H9 (cell line): ENCODE results near the gene ETFA. TPM values are rescaled to one million over a fixed set of nuclear protein-coding genes. Genes with fewer than 3 reads are reported as not detected.

Experiments used
- DNase-seq: peaks from one replicate; pipeline ENCODE4 v3.0.0-alpha.2; 2017
- H2AFZ ChIP-seq: one replicate; pipeline ENCODE4 v1.6.1; 2013; ENCODE audit warnings: mild to moderate bottlenecking, low read length, control low read depth, moderate library complexity
- H2AK5ac ChIP-seq: 2 replicates; pipeline ENCODE4 v1.6.1; 2013; ENCODE audit warnings: low read length, control low read depth, mixed read lengths; ENCODE audit not compliant: insufficient read length
- H2BK120ac ChIP-seq: one replicate; pipeline ENCODE4 v1.6.1; 2013; ENCODE audit warnings: low read depth, mild to moderate bottlenecking, low read length, control low read depth, inconsistent platforms; ENCODE audit not compliant: poor library complexity, severe bottlenecking
- H2BK12ac ChIP-seq: 2 replicates; pipeline ENCODE4 v1.6.1; 2013; ENCODE audit warnings: low read length, control low read depth, mixed read lengths, low read depth; ENCODE audit not compliant: insufficient read length
- H2BK15ac ChIP-seq: 2 replicates; pipeline ENCODE4 v1.6.1; 2013; ENCODE audit warnings: low read depth, low read length, control low read depth
- H2BK20ac ChIP-seq: one replicate; pipeline ENCODE4 v1.6.1; 2013; ENCODE audit warnings: low read depth, mild to moderate bottlenecking, low read length, control low read depth, inconsistent platforms; ENCODE audit not compliant: poor library complexity, severe bottlenecking
- H2BK5ac ChIP-seq: 2 replicates; pipeline ENCODE4 v1.6.1; 2013; ENCODE audit warnings: low read length, control low read depth, mixed read lengths; ENCODE audit not compliant: insufficient read length
- H3K14ac ChIP-seq: 2 replicates; pipeline ENCODE4 v1.6.1; 2013; ENCODE audit warnings: low read length, control low read depth; ENCODE audit not compliant: insufficient read depth
- H3K18ac ChIP-seq: 2 replicates; pipeline ENCODE4 v1.6.1; 2013; ENCODE audit warnings: low read depth, mild to moderate bottlenecking, mixed read lengths, low read length, control low read depth; ENCODE audit not compliant: insufficient read length
- H3K23ac ChIP-seq: 2 replicates; pipeline ENCODE4 v1.6.1; 2013; ENCODE audit warnings: low read length, control low read depth, mixed read lengths, low read depth; ENCODE audit not compliant: insufficient read length
- H3K23me2 ChIP-seq: 2 replicates; pipeline ENCODE4 v1.6.1; 2013; ENCODE audit warnings: low read depth, mild to moderate bottlenecking, mixed read lengths, low read length, control low read depth; ENCODE audit not compliant: insufficient read length, poor library complexity, severe bottlenecking
- H3K27ac ChIP-seq: 2 replicates; pipeline ENCODE4 v1.5.1; 2013; ENCODE audit warnings: low read length, control low read depth, mixed read lengths, low read depth; ENCODE audit not compliant: insufficient read length
- H3K27me3 ChIP-seq: 2 replicates; pipeline ENCODE4 v1.6.1; 2013; ENCODE audit warnings: low read length, control low read depth, inconsistent platforms; ENCODE audit not compliant: insufficient read depth
- H3K4ac ChIP-seq: 2 replicates; pipeline ENCODE4 v1.6.1; 2013; ENCODE audit warnings: low read depth, mild to moderate bottlenecking, control low read depth, inconsistent platforms, low read length, moderate library complexity
- H3K4me1 ChIP-seq: 2 replicates; pipeline ENCODE4 v1.6.1; 2013; ENCODE audit warnings: low read length, control low read depth, inconsistent platforms; ENCODE audit not compliant: insufficient read depth
- H3K4me2 ChIP-seq: 2 replicates; pipeline ENCODE4 v1.6.1; 2013; ENCODE audit warnings: low read length, control low read depth, mixed read lengths; ENCODE audit not compliant: insufficient read length, insufficient read depth
- H3K56ac ChIP-seq: 2 replicates; pipeline ENCODE4 v1.6.1; 2013; ENCODE audit warnings: low read depth, mild to moderate bottlenecking, mixed read lengths, low read length, control low read depth; ENCODE audit not compliant: insufficient read length
- H3K79me1 ChIP-seq: 2 replicates; pipeline ENCODE4 v1.6.1; 2013; ENCODE audit warnings: low read depth, mild to moderate bottlenecking, moderate library complexity, low read length, control low read depth, inconsistent platforms; ENCODE audit not compliant: insufficient read depth, poor library complexity, severe bottlenecking
- H3K79me2 ChIP-seq: 2 replicates; pipeline ENCODE4 v1.6.1; 2013; ENCODE audit warnings: low read length, control low read depth, inconsistent platforms; ENCODE audit not compliant: insufficient read depth
- H3K9ac ChIP-seq: 2 replicates; pipeline ENCODE4 v1.6.1; 2013; ENCODE audit warnings: low read length, control low read depth, mixed read lengths; ENCODE audit not compliant: insufficient read length; ENCODE audit errors: extremely low read depth
- H3K9me3 ChIP-seq: one replicate; pipeline ENCODE4 v1.6.1; 2013; ENCODE audit warnings: low read depth, low read length, inconsistent platforms; ENCODE audit not compliant: control insufficient read depth
- H3T11ph ChIP-seq: one replicate; pipeline ENCODE4 v1.6.1; 2013; ENCODE audit warnings: mild to moderate bottlenecking, low read length, control low read depth, inconsistent platforms
- H4K20me1 ChIP-seq: one replicate; pipeline ENCODE4 v1.6.1; 2013; ENCODE audit not compliant: control insufficient read depth, insufficient read length, insufficient read depth
- H4K5ac ChIP-seq: 2 replicates; pipeline ENCODE4 v1.6.1; 2013; ENCODE audit warnings: low read depth, mild to moderate bottlenecking, mixed read lengths, low read length, control low read depth; ENCODE audit not compliant: insufficient read length
- H4K8ac ChIP-seq: replicated peaks from 2 replicates; pipeline ENCODE4 v1.6.1; 2013; ENCODE audit warnings: low read length, control low read depth, mixed read lengths, low read depth; ENCODE audit not compliant: insufficient read length
- H4K91ac ChIP-seq: 2 replicates; pipeline ENCODE4 v1.6.1; 2013; ENCODE audit warnings: low read depth, mild to moderate bottlenecking, moderate library complexity, mixed read lengths, low read length, control low read depth; ENCODE audit not compliant: insufficient read length
- H3K27ac Mint-ChIP-seq, 3 experiments: 2 replicates in 2 of 3; 3 replicates in 1 of 3; pipeline ENCODE4 v1.8.0; 2020 to 2021; ENCODE audit warnings: mixed read lengths in 3 of 3, mild to moderate bottlenecking in 1 of 3, moderate library complexity in 1 of 3
- H3K27me3 Mint-ChIP-seq: 2 replicates; pipeline ENCODE4 v1.8.0; 2021; ENCODE audit warnings: low read depth, mild to moderate bottlenecking, moderate library complexity, mixed read lengths
- H3K36me3 Mint-ChIP-seq, 3 experiments: 2 replicates in 2 of 3; 3 replicates in 1 of 3; pipeline ENCODE4 v1.8.0; 2020 to 2021; ENCODE audit warnings: low read depth in 3 of 3, mixed read lengths in 3 of 3; ENCODE audit not compliant: insufficient read depth in 1 of 3
- H3K4me1 Mint-ChIP-seq, 2 experiments: 2 replicates each; pipeline ENCODE4 v1.8.0; 2020; ENCODE audit warnings: mixed read lengths in 2 of 2
- H3K4me3 Mint-ChIP-seq, 2 experiments: 2 replicates in 1 of 2; 3 replicates in 1 of 2; pipeline ENCODE4 v1.8.0; 2020 to 2021; ENCODE audit warnings: mild to moderate bottlenecking in 2 of 2, mixed read lengths in 2 of 2, moderate library complexity in 1 of 2
- H3K9me3 Mint-ChIP-seq, 2 experiments: 2 replicates in 1 of 2; 3 replicates in 1 of 2; pipeline ENCODE4 v1.8.0; 2020; ENCODE audit warnings: mild to moderate bottlenecking in 2 of 2, mixed read lengths in 2 of 2, moderate library complexity in 1 of 2
- WGBS: extraction: QIAGEN DNeasy Blood & Tissue Kit; methylation state at CpG from one replicate; pipeline ENCODE4 v1.1.7; 2013; ENCODE audit warnings: missing lambda C conversion rate, low lambda C conversion rate, mixed read lengths; ENCODE audit not compliant: insufficient read length; ENCODE audit errors: extremely low coverage; 5-methylcytosine and 5-hydroxymethylcytosine counted together
- total RNA-seq: library from RNA; stranded (reverse); gene quantifications from 2 replicates; pipeline ENCODE4 v1.2.1, GENCODE V29; 2021
- TF ChIP-seq, protein P1 (sequence below): fragments of 200-600 bp; sonication (generic); conservative IDR thresholded peaks from 3 replicates; pipeline ENCODE4 v1.8.0; 2021; ENCODE audit warnings: antibody characterized with exemption, mild to moderate bottlenecking

Gene ETFA
- total RNA-seq, 1 experiment from 2014 or later: 109 TPM

DNA sequence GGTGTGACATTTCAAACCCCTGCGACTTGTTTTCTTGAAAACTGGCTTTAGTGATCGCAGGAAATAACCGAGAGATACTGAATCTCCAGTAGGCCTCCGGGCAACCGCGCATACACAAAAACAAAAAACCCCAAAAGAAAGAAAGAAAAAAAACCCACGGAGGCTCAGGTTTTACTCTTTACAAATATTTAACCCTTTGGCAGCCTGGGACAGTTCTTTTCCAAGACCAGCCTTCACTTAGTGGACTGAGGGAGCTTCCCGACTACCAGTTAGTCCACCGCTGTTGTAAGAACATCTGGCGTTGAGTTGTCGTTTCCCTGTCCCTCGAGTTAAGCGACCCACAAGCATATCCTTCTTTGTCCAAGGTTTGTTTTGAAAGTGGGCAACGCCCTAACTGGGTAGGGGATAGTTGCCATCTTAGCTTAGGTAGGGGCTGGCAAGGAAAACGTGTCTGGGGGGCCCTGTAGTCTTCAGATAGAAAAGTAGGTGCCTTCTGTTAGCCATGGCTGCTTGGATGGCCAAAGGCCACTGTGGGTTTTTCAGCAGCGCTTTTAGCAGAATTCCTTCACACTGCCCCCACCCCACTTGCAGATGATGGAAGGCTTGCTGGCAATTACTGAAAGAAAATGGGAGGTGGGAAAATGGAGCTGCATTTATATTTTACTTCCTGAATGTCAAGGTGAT is 32.2 kb upstream of the ETFA start:
- Histone ChIP-seq H2BK5ac (no peak overlapping the region), H3T11ph (no peak overlapping the region), H3K23me2 (peaks cover 13% of the 10 kb centered on the region), H3K56ac (no peak overlapping the region), H2AK5ac (no peak overlapping the region), H3K79me2 (no peaks in the 10 kb centered on the region), H3K23ac (no peak overlapping the region), H4K8ac (no peak overlapping the region), H2BK15ac (no peak overlapping the region), H2BK120ac (no peak overlapping the region), H3K79me1 (no peaks in the 10 kb centered on the region), H3K27me3 (peaks cover 76% of the 10 kb centered on the region), H3K14ac (no peak overlapping the region), H4K20me1 (no peaks in the 10 kb centered on the region), H3K4me2 (no peak overlapping the region), H3K9me3 (no peaks in the 10 kb centered on the region), H2BK12ac (no peak overlapping the region), H3K4me1 (peaks cover 3% of the 10 kb centered on the region; the same call in 1 of the 2 replicates), H2AFZ (no peak overlapping the region), H3K9ac (no peak overlapping the region), H4K91ac (no peak overlapping the region), H3K18ac (no peak overlapping the region), H4K5ac (no peak overlapping the region), H2BK20ac (no peak overlapping the region), H3K4ac (no peak overlapping the region), H3K27ac (no peak overlapping the region)
- peaks cover 21 to 46% of the 10 kb centered on the region in 2 experiments for H3K4me1 Mint-ChIP-seq
- H3K27ac Mint-ChIP-seq: no peak overlapping the region
- peaks cover 97% of the 10 kb centered on the region for H3K27me3 Mint-ChIP-seq
- TF ChIP-seq, protein P1, sequence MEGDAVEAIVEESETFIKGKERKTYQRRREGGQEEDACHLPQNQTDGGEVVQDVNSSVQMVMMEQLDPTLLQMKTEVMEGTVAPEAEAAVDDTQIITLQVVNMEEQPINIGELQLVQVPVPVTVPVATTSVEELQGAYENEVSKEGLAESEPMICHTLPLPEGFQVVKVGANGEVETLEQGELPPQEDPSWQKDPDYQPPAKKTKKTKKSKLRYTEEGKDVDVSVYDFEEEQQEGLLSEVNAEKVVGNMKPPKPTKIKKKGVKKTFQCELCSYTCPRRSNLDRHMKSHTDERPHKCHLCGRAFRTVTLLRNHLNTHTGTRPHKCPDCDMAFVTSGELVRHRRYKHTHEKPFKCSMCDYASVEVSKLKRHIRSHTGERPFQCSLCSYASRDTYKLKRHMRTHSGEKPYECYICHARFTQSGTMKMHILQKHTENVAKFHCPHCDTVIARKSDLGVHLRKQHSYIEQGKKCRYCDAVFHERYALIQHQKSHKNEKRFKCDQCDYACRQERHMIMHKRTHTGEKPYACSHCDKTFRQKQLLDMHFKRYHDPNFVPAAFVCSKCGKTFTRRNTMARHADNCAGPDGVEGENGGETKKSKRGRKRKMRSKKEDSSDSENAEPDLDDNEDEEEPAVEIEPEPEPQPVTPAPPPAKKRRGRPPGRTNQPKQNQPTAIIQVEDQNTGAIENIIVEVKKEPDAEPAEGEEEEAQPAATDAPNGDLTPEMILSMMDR: no peak
- H3K4me3 Mint-ChIP-seq: peak overlapping the region in 1 of 2 experiments; percentile 5; a peak in 1 of 5 replicates
- peaks cover 0 to 2% (median 0%) of the 10 kb centered on the region in 3 experiments; a peak in 1 of 7 replicates for H3K36me3 Mint-ChIP-seq
- peaks cover 6 to 9% of the 10 kb centered on the region in 2 experiments; a peak in 4 of 5 replicates for H3K9me3 Mint-ChIP-seq
- no peak for DNase-seq
- WGBS: no CpG with 5 or more reads among the region's 16 CpGs
